CD4-positive, alpha-beta T cell treated with Interleukin-6 at 100 ng/mL for 8 hours (primary cell): ENCODE results near the gene MYOM1.

Experiments
- DNase-seq: peaks from one replicate; pipeline ENCODE4 v3.0.0-alpha.2; 2020; ENCODE audit warnings: mixed read lengths, low spot score

Gene MYOM1

GRCh38 chr18:3184275-3184963 is 35.3 kb downstream of the MYOM1 start:
- no peak for DNase-seq

- no peak for DNase-seq
These were observed 36.6 kb downstream of the MYOM1 start for GRCh38 chr18:3183103-3183717.

DNA sequence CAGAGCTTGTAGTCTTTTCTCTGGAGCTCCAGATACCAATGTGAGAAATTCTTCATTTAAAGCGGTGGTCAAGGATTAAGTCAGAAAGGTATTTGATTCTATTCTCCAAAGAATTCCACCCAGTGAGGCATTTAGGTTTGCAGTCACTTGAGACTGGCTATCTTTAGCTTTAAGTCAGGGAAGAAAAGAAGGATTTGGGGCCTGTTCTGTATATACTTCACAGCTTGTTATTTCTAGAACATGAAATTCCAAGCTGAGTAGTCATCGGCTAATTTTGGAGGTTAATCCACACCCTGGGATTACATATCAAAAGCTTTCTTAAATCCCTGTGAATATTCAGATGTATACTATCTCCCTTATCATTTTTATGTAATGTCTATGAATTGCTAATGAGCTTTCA is 39.4 kb downstream of the MYOM1 start:
- DNase-seq: no peak

- DNase-seq: no peak
These were observed 40.2 kb downstream of the MYOM1 start for GRCh38 chr18:3179430-3180089.

GRCh38 chr18:3177902-3178687 is 41.7 kb downstream of the MYOM1 start:
- peak; percentile 14 for DNase-seq

GRCh38 chr18:3175195-3175758 is 44.5 kb downstream of the MYOM1 start:
- DNase-seq: no peak

- no peak for DNase-seq
These were observed 47.7 kb downstream of the MYOM1 start for GRCh38 chr18:3172097-3172496.

GRCh38 chr18:3171631-3172030 is 48.1 kb downstream of the MYOM1 start:
- no peak for DNase-seq

- DNase-seq: no peak
These were observed 49.2 kb downstream of the MYOM1 start for GRCh38 chr18:3170441-3171161.

DNA sequence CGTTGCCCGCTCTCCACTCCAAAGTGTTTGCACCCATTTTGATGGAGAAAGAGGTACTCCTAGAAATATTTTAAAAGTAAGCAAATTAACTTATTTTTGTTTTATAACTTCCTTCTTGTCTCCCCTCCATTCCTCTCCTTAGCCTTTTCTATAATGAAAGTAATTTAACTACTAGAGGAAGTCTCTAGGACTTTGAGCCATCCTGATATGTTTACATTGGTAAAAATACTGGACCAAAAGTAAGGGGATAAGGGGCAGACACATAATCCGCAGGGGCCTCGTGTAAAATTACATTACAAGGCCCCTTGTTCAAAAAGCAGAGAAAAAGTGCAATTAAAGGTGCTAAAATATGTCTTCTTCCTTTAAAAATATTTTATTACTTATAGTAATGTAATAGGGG is 55.4 kb downstream of the MYOM1 start:
- no peak for DNase-seq

GRCh38 chr18:3163968-3164367 is 55.8 kb downstream of the MYOM1 start:
- DNase-seq: no peak

DNA sequence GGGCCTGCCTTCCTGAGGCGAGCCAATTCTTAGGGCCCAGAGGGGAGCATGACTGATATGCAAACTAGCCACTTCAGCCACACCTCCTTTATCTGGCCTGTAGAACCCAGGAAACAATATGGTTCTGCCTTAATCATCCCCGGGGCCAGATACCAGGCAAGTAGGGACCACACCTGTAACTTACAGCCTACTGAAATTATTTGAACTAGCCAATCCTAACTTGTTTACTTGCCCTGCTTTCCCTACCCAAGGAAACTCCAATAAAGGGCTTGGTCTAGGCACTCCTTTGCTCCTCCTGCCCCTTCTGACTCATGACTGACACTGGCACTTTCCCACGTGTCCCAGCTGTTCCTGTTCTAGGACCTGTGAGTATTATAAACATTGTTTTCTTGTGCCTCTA is 57.6 kb downstream of the MYOM1 start:
- no peak for DNase-seq

- no peak for DNase-seq
These were observed 59.9 kb downstream of the MYOM1 start for GRCh38 chr18:3159830-3160229.

DNA sequence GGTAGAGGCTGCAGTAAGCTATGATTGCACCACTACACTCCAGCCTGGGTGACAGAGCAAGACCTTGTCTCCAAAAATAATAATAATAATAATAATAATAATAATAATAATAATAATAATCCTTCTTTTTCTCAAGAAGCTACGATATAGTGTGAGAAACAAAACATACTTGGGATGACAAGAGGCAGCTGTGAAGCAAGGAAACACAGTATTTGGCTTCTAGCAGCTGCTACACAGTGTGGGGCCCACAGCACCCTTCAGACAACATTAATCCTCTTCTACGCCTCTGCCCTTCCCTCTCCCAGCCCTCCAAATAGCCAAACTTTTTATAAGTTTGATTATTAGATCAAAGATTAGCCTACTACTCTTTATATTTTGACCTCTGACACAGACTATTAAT is 62.2 kb downstream of the MYOM1 start:
- DNase-seq: no peak

DNA sequence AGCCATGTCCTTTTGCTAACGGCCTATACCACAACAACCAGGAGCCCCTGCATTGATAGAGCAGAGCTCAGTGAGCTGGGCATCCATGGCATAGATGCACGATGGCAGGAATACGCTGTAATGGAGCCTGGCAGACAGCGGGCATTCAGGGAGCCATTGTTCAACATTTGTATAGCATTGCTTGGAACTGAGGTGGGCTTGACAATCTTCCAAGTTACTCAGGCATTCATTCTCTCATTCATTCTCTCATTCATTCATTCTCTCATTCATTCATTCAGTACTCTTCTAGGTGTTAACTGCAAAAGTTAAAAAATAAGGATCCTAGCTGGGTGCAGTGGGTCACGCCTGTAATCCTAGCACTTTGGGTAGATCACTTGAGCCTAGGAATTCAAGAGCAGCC is 62.7 kb downstream of the MYOM1 start:
- no peak for DNase-seq

DNA sequence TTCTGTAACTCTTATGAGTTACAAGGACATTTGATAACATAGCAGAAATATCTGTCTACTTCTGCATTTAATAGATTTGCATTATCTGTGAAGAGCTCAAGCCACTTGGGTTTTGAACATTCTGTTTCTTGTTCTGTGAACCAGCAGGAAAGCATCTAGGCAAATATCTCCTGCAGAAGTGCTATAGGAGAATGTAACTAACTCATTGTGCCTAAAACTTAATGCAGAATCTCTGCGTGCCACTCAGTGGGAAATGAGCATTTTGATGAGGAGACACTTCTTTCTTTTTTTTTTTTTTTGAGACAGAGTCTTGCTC is 63.5 kb downstream of the MYOM1 start:
- no peak for DNase-seq

DNA sequence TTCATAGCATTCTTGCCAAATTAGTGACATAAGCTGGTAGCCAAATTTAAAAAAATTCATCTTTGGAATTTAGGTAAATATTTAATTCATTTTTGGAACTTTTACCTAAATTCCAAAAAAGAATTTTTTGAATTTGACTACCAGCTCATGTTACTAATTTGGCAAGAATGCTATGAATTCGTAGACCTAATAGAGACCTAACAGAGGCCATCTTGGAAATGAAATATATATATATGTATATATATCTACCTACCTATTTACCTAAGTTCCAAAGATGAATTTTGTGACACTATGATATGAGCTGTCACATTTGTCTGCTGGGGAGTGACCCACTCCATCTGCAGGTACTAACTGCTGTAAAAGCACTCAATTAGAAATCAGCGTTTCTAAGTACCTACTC is 65.6 kb downstream of the MYOM1 start:
- no peak for DNase-seq

DNA sequence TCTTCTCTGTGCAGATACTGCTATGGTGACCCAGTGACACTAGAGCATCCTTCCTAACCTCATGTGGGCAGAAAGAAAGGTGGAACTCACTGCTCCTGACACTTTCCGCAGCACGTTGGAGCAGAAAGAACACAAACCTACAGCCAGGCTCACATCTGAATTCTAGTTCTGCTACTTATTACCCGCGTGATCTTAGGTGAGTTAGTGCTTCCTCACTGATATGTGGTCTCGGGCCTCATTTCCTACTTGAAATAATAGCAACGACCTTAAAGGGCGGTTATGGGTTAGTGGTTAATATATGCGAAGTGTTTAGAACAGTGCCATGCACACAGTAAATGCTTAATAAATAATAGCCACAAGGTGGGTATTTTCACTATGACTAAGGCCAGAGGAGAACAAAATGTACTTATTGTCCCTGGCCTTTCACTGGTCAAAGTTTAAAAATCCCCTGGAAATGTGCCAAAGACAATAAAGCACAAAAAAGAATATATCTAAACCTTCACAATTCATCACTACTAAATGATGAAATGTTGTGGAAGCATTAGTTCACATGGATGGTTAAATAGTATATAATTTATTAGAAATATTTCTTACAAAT is 66.6 kb downstream of the MYOM1 start:
- DNase-seq: no peak

DNA sequence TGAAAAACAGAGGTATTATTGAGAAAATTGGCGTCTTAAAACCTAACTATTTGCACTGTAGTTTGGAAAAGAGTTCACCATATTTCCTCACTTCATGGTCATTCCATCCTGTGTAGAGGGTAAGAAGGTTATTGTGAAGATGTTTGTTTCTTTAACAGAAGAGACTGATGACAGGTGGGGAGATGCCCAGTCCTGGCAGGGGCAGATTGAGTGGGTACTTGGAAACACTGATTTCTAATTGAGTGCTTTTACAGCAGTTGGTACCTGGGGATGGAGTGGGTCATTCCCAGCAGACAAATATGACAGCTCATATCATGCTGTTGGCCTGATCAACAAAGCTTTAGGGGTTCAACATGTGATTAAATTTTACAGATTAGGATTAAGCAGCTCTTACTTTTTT is 67.5 kb downstream of the MYOM1 start:
- no peak for DNase-seq

DNA sequence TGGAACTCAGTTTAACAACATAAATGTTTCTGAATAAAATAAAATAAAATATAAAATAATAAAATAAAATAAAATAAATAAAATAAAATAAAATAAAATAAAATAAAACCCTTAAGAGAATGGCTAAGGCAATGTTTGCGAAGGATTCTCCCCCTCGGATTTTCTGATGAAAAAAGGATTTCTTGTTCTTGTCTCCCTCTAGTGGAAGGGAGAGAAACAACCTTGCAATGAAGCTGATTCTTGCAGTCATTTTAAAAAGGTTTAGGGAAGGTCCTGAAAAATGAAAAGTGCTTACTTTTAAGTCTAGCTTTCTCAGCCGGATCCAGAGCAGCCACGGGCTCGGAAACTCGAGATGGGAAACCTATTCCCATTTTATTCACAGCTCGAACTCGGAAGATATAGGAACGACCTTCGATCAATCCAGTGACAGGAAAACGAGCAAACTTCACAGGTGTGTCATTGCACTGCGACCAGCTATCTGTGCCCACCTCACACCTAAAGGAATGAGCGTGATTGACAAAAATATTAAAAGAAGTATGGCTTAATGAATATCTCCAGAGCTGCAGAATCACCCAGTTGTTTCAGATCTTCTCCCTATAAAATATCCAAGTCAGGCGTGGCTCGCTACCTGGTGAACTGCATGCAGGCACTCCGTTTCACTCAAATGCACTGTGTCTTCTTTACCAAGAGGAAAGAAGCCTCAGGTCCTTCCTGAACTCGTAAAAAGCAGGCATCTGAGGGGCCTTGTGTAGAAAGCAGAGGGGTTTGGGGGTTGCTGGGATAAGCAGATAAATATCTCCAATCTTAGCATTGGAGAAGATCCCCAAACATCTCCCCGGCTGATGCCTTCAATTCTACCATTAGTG is 68.1 kb downstream of the MYOM1 start:
- DNase-seq: peak; percentile 20

- no peak for DNase-seq
These were observed 69.1 kb downstream of the MYOM1 start for GRCh38 chr18:3150688-3151087.
